Right cardiac atrium (tissue), 5 donors: ENCODE data around the gene C1orf159. TPM values are rescaled to one million over a fixed set of nuclear protein-coding genes. Genes with fewer than 3 reads are reported as not detected.
"Not testable (repeated sequence)": the region's sequence is repeated elsewhere in the genome, so short reads cannot be mapped to it uniquely, and the experiment has no call there.

Experiments
- ATAC-seq, 2 donors: fragments of 200-7000 bp; cut with Tn5 transposase; one replicate each; pipeline versions ENCODE4 v1.8.0 to v1.9.1; 2020; ENCODE audit warnings: moderate library complexity in 2 of 2, mild to moderate bottlenecking in 1 of 2
- DNase-seq, 3 donors: peaks; one replicate each; pipeline ENCODE4 v3.0.0-alpha.2; 2020
- H3K27ac ChIP-seq: one replicate; pipeline ENCODE4 v1.5.1; 2013; ENCODE audit warnings: mild to moderate bottlenecking, low read length, control low read depth, moderate library complexity
- H3K27me3 ChIP-seq: one replicate; pipeline ENCODE4 v1.6.1; 2013; ENCODE audit not compliant: control insufficient read depth, insufficient read depth
- H3K4me1 ChIP-seq: one replicate; pipeline ENCODE4 v1.6.1; 2013; ENCODE audit warnings: low read length; ENCODE audit not compliant: control insufficient read depth, insufficient read depth
- H3K4me3 ChIP-seq: one replicate; pipeline ENCODE4 v1.5.1; 2013; ENCODE audit warnings: low read length, control low read depth
- H3K9me3 ChIP-seq: one replicate; pipeline ENCODE4 v1.6.1; 2013; ENCODE audit warnings: low read length; ENCODE audit not compliant: control insufficient read depth
- WGBS: extraction: QIAGEN DNeasy Blood & Tissue Kit; methylation state at CpG from one replicate; pipeline ENCODE4 v1.1.7; 2013; 5-methylcytosine and 5-hydroxymethylcytosine counted together
- intact Hi-C, 4 donors: fragments of 100-400 bp; cut with DNase I; formaldehyde crosslinking; loops; one replicate each; pipeline versions ENCODE4 v1.11.0 to v1.14.0; 2022 to 2023
- polyA plus RNA-seq: library from polyadenylated mRNA; stranded (reverse); fragments of 200-250 nt; gene quantifications from one replicate; pipeline ENCODE4 v1.2.3, GENCODE V29; 2013
- total RNA-seq, 4 donors: library from RNA; stranded (reverse); fragmentation: NEBNext Ultra II Directional; extraction: Animal tissue kit (Norgen Biotek cat#: 25700); gene quantifications; one replicate each; pipeline ENCODE4 v1.2.1, GENCODE V29; 2021
- donor health status: healthy with polysubstance abuse.
- donor health status: DM: no; HTN: yes; CAD: no.
- donor health status: DM: no; HTN: no; CAD: no.
- donor health status: DM: no; HTN: yes; CAD: no; lungs with severe emphysema.
- donor health status: DM: yes; HTN: yes; CAD: no.

C1orf159 gene
- total and polyA plus RNA-seq, 5 donors: 4.9 to 6.8 (median 5.5) TPM

- 93% methylated on average over 38 of the region's 38 CpGs for WGBS
- Histone ChIP-seq H3K4me3 (no peak overlapping the region), H3K27me3 (no peaks in the 10 kb centered on the region), H3K27ac (no peak overlapping the region), H3K4me1 (no peaks in the 10 kb centered on the region), H3K9me3 (no peaks in the 10 kb centered on the region)
- intact Hi-C loops: no loop called here
- DNase-seq (peak; percentile 13 to 68 (median 44)), ATAC-seq (no peak)
Measured at GRCh38 chr1:1084372-1085170, 31.3 kb downstream of the C1orf159 start.

- H3K9me3 ChIP-seq: no peaks in the 10 kb centered on the region
- ATAC-seq (no peak), DNase-seq (peak; percentile 15 to 46 (median 43))
- H3K27me3 ChIP-seq: no peaks in the 10 kb centered on the region
- WGBS: 91% methylated on average over 43 of the region's 43 CpGs
- no peak overlapping the region for H3K4me3 ChIP-seq
- intact Hi-C loops: no loop called here
- H3K4me1 ChIP-seq: no peaks in the 10 kb centered on the region
- H3K27ac ChIP-seq: no peak overlapping the region
Measured at GRCh38 chr1:1083416-1084371, 32.2 kb downstream of the C1orf159 start.

GRCh38 chr1:1082776-1083415, 33.0 kb downstream of the C1orf159 start:
- 91% methylated on average over 40 of the region's 40 CpGs for WGBS
- H3K4me3 ChIP-seq: no peak overlapping the region
- DNase-seq: peak; percentile 15 to 60 (median 51)
- H3K9me3 ChIP-seq: no peaks in the 10 kb centered on the region
- H3K4me1 ChIP-seq: no peaks in the 10 kb centered on the region
- ATAC-seq: no peak
- no peak overlapping the region for H3K27ac ChIP-seq
- intact Hi-C loops: no loop called here
- H3K27me3 ChIP-seq: no peaks in the 10 kb centered on the region

- no peaks in the 10 kb centered on the region for H3K9me3 ChIP-seq
- H3K27ac ChIP-seq: no peak overlapping the region
Measured at GRCh38 chr1:1082239-1082775, 33.6 kb downstream of the C1orf159 start.

GRCh38 chr1:1081311-1082238, 34.3 kb downstream of the C1orf159 start:
- WGBS: 88% methylated on average over 52 of the region's 52 CpGs
- Histone ChIP-seq H3K27me3 (no peaks in the 10 kb centered on the region), H3K27ac (no peak overlapping the region), H3K4me3 (no peak overlapping the region), H3K9me3 (no peaks in the 10 kb centered on the region), H3K4me1 (no peaks in the 10 kb centered on the region)
- intact Hi-C loops: no loop called here
- ATAC-seq (no peak), DNase-seq (peak in 2 of 3 donors; percentile 52 to 60)

More at GRCh38 chr1:1082239-1082775, 33.6 kb downstream of the C1orf159 start:
- no peaks in the 10 kb centered on the region for H3K27me3 ChIP-seq
- WGBS: 93% methylated on average over 27 of the region's 27 CpGs
- ATAC-seq (no peak), DNase-seq (peak in 2 of 3 donors; percentile 10 to 36)
- no peaks in the 10 kb centered on the region for H3K4me1 ChIP-seq
- no peak overlapping the region for H3K4me3 ChIP-seq
- intact Hi-C loops: no loop called here

GRCh38 chr1:1080951-1081310, 35.0 kb downstream of the C1orf159 start:
- Histone ChIP-seq H3K4me3 (no peak overlapping the region), H3K27ac (no peak overlapping the region), H3K4me1 (no peaks in the 10 kb centered on the region), H3K27me3 (no peaks in the 10 kb centered on the region), H3K9me3 (no peaks in the 10 kb centered on the region)
- DNase-seq (peak in 1 of 3 donors; percentile 53), ATAC-seq (peak in 1 of 2 donors; percentile 9)
- 50% methylated on average over 9 of the region's 9 CpGs for WGBS
- intact Hi-C loops: no loop called here

- 2% methylated on average over 20 of the region's 23 CpGs for WGBS
- Histone ChIP-seq H3K27ac (no peak overlapping the region), H3K4me1 (no peaks in the 10 kb centered on the region), H3K4me3 (peak overlapping the region; percentile 2), H3K27me3 (no peaks in the 10 kb centered on the region), H3K9me3 (no peaks in the 10 kb centered on the region)
- DNase-seq (peak; percentile 64 to 88 (median 86)), ATAC-seq (peak; percentile 81 to 89)
- intact Hi-C loops: no loop called here
Measured at GRCh38 chr1:1080122-1080757, 35.6 kb downstream of the C1orf159 start.

- intact Hi-C loops: no loop called here
- DNase-seq (peak; percentile 51 to 79 (median 71)), ATAC-seq (peak; percentile 57 to 70)
- Histone ChIP-seq H3K4me1 (no peaks in the 10 kb centered on the region), H3K9me3 (no peaks in the 10 kb centered on the region), H3K27me3 (no peaks in the 10 kb centered on the region), H3K27ac (no peak overlapping the region), H3K4me3 (peak overlapping the region; percentile 2)
- WGBS: under 1% methylated on average over 38 of the region's 38 CpGs
Measured at GRCh38 chr1:1079408-1080121, 36.3 kb downstream of the C1orf159 start.

- intact Hi-C loops, H3K27me3 ChIP-seq, ATAC-seq, H3K4me3 ChIP-seq, H3K9me3 ChIP-seq, DNase-seq, H3K27ac ChIP-seq, H3K4me1 ChIP-seq: not testable (repeated sequence)
- WGBS: 13% methylated on average over 3 of the region's 21 CpGs
Measured at GRCh38 chr1:1077396-1077795, 38.5 kb downstream of the C1orf159 start.
